Adrenal gland (tissue), 5 donors: ENCODE data around the gene SPO11.

ENCODE experiments used
- CTCF ChIP-seq, 6 experiments: fragments of 450-650 bp in 4 of 6; fragments of 200-600 bp in 2 of 6; sonication (generic) in 1 of 6; IDR thresholded peaks; 1 replicate in 5 of 6; 2 replicates in 1 of 6; pipeline versions ENCODE4 v1.5.1 to v1.8.0; 2016 to 2021; ENCODE audit warnings: antibody characterized with exemption in 6 of 6, mild to moderate bottlenecking in 2 of 6, moderate library complexity in 1 of 6
- POLR2A ChIP-seq, 2 donors: fragments of 450-650 bp; IDR thresholded peaks; one replicate each; pipeline ENCODE4 v1.6.1; 2017; ENCODE audit warnings: antibody characterized with exemption in 2 of 2, mild to moderate bottlenecking in 2 of 2, moderate library complexity in 1 of 2
- donor health status: DM: no; HTN: no; CAD: no.

GRCh38 chr20:57350081-57350710, 20.6 kb downstream of the SPO11 start:
- TF ChIP-seq CTCF (IDR thresholded peaks at IDR 0.05) (no peak), POLR2A (IDR thresholded peaks at IDR 0.05) (no peak)
